GM15510 (cell line): Measurements from ENCODE around the gene PCDH9.

Experiments used
- POLR2A ChIP-seq: IDR thresholded peaks from 3 replicates; pipeline ENCODE4 v1.6.1; 2011; ENCODE audit warnings: borderline replicate concordance; ENCODE audit not compliant: insufficient read length; ENCODE audit errors: extremely low read depth

Gene PCDH9

DNA sequence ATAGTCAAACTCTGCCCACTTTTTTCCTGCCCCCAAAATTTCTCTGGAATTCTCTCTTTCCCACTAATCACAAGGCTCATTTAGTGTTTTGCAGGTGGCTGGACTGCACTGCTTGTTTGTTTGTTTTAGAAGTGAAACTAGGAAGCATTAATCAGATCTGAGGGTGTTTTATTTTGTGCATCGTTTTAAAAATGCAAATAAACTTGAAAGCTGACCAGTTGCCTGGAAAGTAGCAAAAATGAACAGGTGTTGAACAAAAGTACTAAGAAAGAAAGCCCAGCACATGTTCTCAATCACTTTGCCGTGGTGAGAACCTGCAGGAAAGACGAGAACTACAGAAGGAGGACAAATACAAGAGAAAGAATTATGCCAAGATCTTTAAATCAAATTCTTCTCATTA lies 365.5 kb downstream of the PCDH9 start:
- TF ChIP-seq POLR2A: no peak

GRCh38 chr13:66860878-66861417 lies 369.2 kb downstream of the PCDH9 start:
- TF ChIP-seq POLR2A: no peak

GRCh38 chr13:66859934-66860877 lies 369.9 kb downstream of the PCDH9 start:
- no peak for TF ChIP-seq POLR2A

DNA sequence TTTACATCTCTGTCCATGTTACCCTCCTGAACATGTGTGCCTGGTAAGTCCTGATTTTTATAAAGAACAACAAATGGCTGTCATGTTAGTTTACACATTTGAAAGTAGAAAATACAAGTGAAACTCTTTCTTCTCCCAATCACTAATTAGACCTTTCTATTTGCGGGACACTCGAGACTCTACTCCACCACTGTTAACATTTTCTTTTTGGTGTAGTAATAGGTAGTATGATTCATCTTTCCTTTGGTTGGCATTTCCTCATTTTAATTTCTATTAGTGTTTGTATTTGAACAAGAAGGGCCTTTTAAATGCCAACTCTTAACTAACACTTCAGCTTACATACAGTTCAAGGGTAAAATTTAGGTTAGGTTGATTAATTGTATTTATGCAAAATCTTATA lies 371.1 kb downstream of the PCDH9 start:
- TF ChIP-seq POLR2A: no peak

DNA sequence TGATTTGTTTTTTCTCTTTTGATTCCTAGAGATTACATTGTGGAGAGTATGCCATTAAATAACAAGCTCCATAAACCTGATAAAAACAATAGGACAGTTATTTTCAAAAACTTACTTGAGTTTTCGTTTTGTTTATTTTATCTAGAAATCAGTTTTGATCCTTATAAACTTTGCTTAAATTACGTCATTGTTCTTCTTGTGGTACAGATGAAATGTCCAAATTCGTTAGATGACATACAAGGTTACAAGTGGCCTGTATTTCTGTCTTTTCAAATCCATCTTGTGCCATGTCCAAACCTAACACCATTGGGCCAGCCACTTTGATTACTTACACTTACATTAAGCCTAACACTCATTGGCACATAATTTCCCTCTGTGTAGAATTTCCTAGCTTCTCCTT lies 372.0 kb downstream of the PCDH9 start:
- no peak for TF ChIP-seq POLR2A

- TF ChIP-seq POLR2A: no peak
Measured at GRCh38 chr13:66855131-66855530, 375.0 kb downstream of the PCDH9 start.

DNA sequence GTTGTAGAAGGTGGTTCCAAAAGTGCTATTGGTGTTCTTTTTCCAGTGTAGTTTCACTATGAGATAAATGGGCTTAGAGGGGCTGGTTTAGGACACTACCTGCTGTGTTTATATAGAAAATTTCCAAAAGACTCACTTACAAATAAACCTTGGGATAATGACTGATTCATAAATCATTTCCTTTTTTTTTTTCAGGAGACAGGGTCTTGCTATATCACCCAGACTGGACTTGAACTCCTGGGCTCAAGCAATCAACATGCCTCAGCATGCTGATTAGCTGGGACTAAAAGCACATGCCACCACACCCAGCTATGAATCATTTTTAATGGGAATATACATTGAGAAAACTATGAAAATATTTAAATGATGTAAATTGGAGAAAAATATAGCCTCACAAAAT lies 376.6 kb downstream of the PCDH9 start:
- no peak for TF ChIP-seq POLR2A

GRCh38 chr13:66849706-66850105 lies 380.4 kb downstream of the PCDH9 start:
- no peak for TF ChIP-seq POLR2A

- no peak for TF ChIP-seq POLR2A
Measured at GRCh38 chr13:66847541-66847940, 382.6 kb downstream of the PCDH9 start.

DNA sequence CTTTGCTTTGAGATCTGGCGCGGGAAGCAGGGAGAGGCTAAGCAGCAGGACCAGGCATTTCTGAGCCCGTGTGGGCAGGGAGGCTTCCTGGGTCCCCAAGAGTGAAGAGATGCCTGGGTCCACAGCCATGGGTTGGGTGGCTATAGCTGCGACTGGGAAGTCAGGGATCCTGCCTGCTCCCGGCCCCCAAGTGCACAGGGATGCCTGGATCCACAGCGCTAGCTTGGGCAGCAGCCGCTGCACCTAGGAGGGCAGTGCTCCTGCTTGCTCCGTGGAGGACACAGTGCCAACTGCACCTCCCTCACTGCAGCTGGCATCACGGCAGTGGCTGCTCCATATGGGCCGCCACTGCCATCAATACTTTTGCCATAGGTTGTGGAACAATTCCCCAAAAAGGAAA lies 384.7 kb downstream of the PCDH9 start:
- no peak for TF ChIP-seq POLR2A

DNA sequence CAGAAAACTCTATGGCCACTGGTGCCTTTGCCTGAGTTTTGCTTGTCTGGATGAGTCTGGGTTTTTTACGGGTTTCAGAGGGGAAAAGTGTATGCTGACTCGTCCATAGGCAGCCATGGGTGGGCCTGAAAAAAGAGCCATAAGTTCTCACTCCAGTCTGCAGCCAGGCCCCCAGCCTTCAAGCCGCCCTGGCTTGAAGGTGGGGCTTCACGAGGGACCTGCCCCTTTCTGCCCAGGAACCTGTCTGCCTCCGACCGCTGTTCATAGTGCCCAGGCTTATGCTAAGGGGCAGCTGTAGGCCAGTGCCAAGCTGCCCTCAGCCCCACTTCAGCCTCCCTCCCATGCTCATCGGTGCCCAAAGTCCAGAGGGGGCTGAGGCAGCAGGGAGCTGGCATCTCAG lies 385.2 kb downstream of the PCDH9 start:
- no peak for TF ChIP-seq POLR2A

- TF ChIP-seq POLR2A: no peak
Measured at GRCh38 chr13:66842766-66843165, 387.4 kb downstream of the PCDH9 start.

DNA sequence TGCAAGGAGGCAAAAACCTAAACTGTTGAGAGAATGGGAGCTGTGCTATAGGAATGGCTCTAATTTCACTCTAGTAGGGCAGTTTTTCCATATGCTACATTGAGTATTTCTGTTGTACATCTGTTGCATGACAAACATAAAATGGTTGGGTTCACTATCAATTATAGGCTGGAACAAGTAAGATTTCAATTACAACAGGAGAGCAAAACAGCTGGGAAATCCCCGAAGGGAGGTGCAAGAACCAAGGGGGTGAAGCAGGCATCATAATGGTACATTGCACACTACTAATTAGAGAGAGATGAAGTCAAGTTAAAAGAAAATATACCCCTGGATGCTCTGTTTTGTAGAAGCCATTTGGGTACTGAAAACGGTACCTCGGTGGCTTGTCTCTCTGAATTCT lies 389.5 kb downstream of the PCDH9 start:
- no peak for TF ChIP-seq POLR2A

DNA sequence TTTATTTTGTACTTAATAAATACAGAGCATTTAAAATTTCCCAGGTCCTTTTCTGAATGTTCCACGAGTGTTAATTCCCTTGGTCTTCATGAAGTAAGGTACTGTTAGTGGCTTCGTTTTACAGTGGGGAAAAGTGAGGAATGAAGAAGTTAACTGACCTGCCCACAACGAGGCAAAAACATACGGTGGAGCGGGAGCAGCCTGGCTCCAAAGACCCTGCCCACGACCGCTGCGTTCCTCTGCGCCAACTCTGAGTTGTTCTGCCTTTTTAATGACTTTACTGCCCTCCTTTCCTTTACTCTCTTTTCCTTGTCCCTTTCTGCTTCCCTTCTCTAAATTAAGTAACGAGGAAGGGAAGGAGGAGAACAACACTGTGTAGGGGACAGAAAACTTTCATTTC lies 392.9 kb downstream of the PCDH9 start:
- TF ChIP-seq POLR2A: no peak

DNA sequence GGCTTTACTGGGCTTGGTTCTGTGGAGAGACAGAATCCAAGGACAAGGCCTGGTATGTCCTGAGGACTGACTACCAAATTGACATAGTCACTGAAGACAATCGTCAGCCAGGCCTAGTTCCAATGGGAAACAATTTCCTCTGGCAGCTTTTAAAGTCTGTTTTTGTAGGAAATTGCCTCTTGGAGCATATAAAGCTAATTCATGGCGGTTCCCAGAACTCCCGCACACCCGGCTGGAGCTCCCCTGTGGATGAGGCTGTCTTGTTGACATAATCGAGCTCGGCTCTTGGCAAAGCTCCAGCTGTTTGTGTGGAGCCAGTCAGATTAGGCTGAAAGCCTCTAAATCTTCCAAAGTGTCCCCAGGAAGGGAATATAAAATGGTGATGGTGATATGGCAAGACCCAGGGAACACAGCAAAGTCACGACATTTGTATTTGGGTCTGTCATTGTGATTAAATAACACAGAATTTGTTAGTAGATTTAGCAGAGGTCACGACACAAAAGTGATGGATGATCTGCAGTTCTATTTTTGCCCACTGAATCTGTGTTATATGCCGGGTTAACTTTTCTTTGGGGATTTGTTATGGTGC lies 395.0 kb downstream of the PCDH9 start:
- no peak for TF ChIP-seq POLR2A
